HepG2 (cell line): Measurements from ENCODE around the gene PRPSAP1. TPM values are rescaled to one million over a fixed set of nuclear protein-coding genes. Genes with fewer than 3 reads are reported as not detected.

Source experiments
- ATAC-seq: fragments of 200-7000 bp; cut with Tn5 transposase; 3 replicates; pipeline ENCODE4 v1.9.1; 2020; ENCODE audit warnings: mild to moderate bottlenecking, moderate library complexity
- BruUV-seq: library from RNA; stranded (reverse); fragments of 400-500 nt; replicated peaks from 2 replicates; lab custom pipeline; 2021; lab: Mats Ljungman, UMichigan
- CTCF ChIA-PET: fragments of 300-600 bp; formaldehyde crosslinking; extraction: SDS; loops from one replicate; lab custom pipeline; 2021; ENCODE audit warnings: low total read pairs, inconsistent platforms, low intra/inter-chr PET ratio; lab: Yijun Ruan, JAX
- POLR2A ChIA-PET: fragments of 350-600 bp; sonication (Branson Sonifier 250); formaldehyde crosslinking; loops from one replicate; lab custom pipeline; 2020; ENCODE audit warnings: antibody characterized with exemption, inconsistent platforms; lab: Yijun Ruan, JAX
- DNase-seq: peaks from one replicate; pipeline ENCODE4 v3.0.0-alpha.2; 2015; ENCODE audit warnings: low spot score
- FAIRE-seq: peaks from 3 replicates; lab custom pipeline; 2011; peaks lifted over from hg19 to GRCh38; lab: Jason Lieb, UNC
- H2AFZ ChIP-seq: one replicate; pipeline ENCODE4 v1.6.1; 2011; ENCODE audit warnings: low read length, inconsistent platforms
- H3K27ac ChIP-seq: fragments of 300-600 bp; 3 replicates; pipeline ENCODE4 v1.8.0; 2011; ENCODE audit warnings: mixed run types, mild to moderate bottlenecking, mixed read lengths, low read length, inconsistent platforms; ENCODE audit not compliant: insufficient read depth; ENCODE audit errors: extremely low read length
- H3K27me3 ChIP-seq, 2 experiments: fragments of 200-600 bp in 1 of 2; 2 replicates in 1 of 2; 3 replicates in 1 of 2; pipeline versions ENCODE4 v1.6.0 to v1.8.0; 2011; ENCODE audit warnings: low read length in 2 of 2, mild to moderate bottlenecking in 2 of 2, moderate library complexity in 2 of 2, inconsistent platforms in 1 of 2; ENCODE audit not compliant: insufficient read depth in 2 of 2, control insufficient read depth in 1 of 2
- H3K36me3 ChIP-seq, 2 experiments: fragments of 200-600 bp in 1 of 2; replicated peaks in 1 of 2; 2 replicates in 1 of 2; 3 replicates in 1 of 2; pipeline versions ENCODE4 v1.5.1 to v1.8.0; 2011; ENCODE audit warnings: low read length in 2 of 2, inconsistent platforms in 1 of 2; ENCODE audit not compliant: insufficient read depth in 2 of 2, control insufficient read depth in 1 of 2
- H3K4me1 ChIP-seq: 2 replicates; pipeline ENCODE4 v1.5.1; 2012; ENCODE audit warnings: low read length, inconsistent platforms; ENCODE audit not compliant: insufficient read depth
- H3K4me2 ChIP-seq: 2 replicates; pipeline ENCODE4 v1.6.0; 2011; ENCODE audit warnings: low read depth, low read length, inconsistent platforms
- H3K4me3 ChIP-seq, 3 experiments: fragments of 200-600 bp in 1 of 3; sonication (generic), shearing (Covaris generic) in 1 of 3; replicated peaks in 1 of 3; 2 replicates each; pipeline ENCODE4 v1.5.1; 2011 to 2016; ENCODE audit warnings: low read length in 3 of 3, inconsistent platforms in 2 of 3, low read depth in 2 of 3, mild to moderate bottlenecking in 2 of 3, control low read depth in 1 of 3, mixed read lengths in 1 of 3; ENCODE audit not compliant: insufficient read depth in 1 of 3
- H3K79me2 ChIP-seq: one replicate; pipeline ENCODE4 v1.6.1; 2011; ENCODE audit warnings: low read length, inconsistent platforms; ENCODE audit not compliant: insufficient read depth
- H3K9ac ChIP-seq: 2 replicates; pipeline ENCODE4 v1.6.0; 2011; ENCODE audit warnings: mild to moderate bottlenecking, low read depth, low read length, inconsistent platforms; ENCODE audit not compliant: insufficient read depth
- H3K9me3 ChIP-seq: 2 replicates; pipeline ENCODE4 v1.5.1; 2012; ENCODE audit warnings: mild to moderate bottlenecking, low read length
- H4K20me1 ChIP-seq: 2 replicates; pipeline ENCODE4 v1.6.0; 2011; ENCODE audit warnings: inconsistent platforms, mild to moderate bottlenecking, low read length, moderate library complexity; ENCODE audit not compliant: insufficient read depth
- ATAD3A ChIP-seq: sonication (generic); formaldehyde crosslinking; IDR thresholded peaks from 2 replicates; pipeline ENCODE4 v1.4.0; 2020; ENCODE audit warnings: missing genetic modification reagents
- RARG ChIP-seq: sonication (generic); formaldehyde crosslinking; IDR thresholded peaks from 2 replicates; pipeline ENCODE4 v1.4.0; 2020; ENCODE audit warnings: low read depth, mild to moderate bottlenecking, missing genetic modification reagents
- RBFOX2 ChIP-seq: fragments of 200-400 bp; formaldehyde crosslinking; IDR thresholded peaks from 2 replicates; pipeline ENCODE4 v1.6.1; 2017; ENCODE audit warnings: low read depth, mild to moderate bottlenecking, low read length
- RBM22 ChIP-seq: fragments of 200-400 bp; formaldehyde crosslinking; optimal IDR thresholded peaks from 2 replicates; pipeline ENCODE3; 2017; ENCODE audit warnings: mild to moderate bottlenecking, low read length, moderate library complexity
- SSRP1 ChIP-seq: IDR thresholded peaks from 2 replicates; pipeline ENCODE4 v1.6.1; 2016; ENCODE audit warnings: control low read depth
- XBP1 ChIP-seq: sonication (generic); formaldehyde crosslinking; IDR thresholded peaks from 2 replicates; pipeline ENCODE4 v1.5.0; 2020; ENCODE audit warnings: missing genetic modification reagents
- ZNF121 ChIP-seq: sonication (generic); formaldehyde crosslinking; IDR thresholded peaks from 2 replicates; pipeline ENCODE4 v1.5.0; 2020; ENCODE audit warnings: mild to moderate bottlenecking, missing genetic modification reagents
- ZNF24 ChIP-seq: fragments of 450-650 bp; IDR thresholded peaks from 2 replicates; pipeline ENCODE4 v1.6.1; 2017; ENCODE audit warnings: antibody characterized with exemption, mild to moderate bottlenecking
- ZNF460 ChIP-seq: sonication (generic); formaldehyde crosslinking; IDR thresholded peaks from 2 replicates; pipeline ENCODE4 v1.5.1; 2020; ENCODE audit warnings: missing genetic modification reagents, mild to moderate bottlenecking, borderline replicate concordance
- ZNF546 ChIP-seq: sonication (generic); formaldehyde crosslinking; conservative IDR thresholded peaks from 2 replicates; pipeline ENCODE4 v1.8.1; 2023; ENCODE audit warnings: mild to moderate bottlenecking, missing genetic modification reagents
- ZNF556 ChIP-seq: sonication (generic); formaldehyde crosslinking; IDR thresholded peaks from 2 replicates; pipeline ENCODE4 v1.4.0; 2020; ENCODE audit warnings: mild to moderate bottlenecking, missing genetic modification reagents, borderline replicate concordance
- ZNF773 ChIP-seq: sonication (generic); formaldehyde crosslinking; IDR thresholded peaks from 2 replicates; pipeline ENCODE4 v1.4.0; 2020; ENCODE audit warnings: missing genetic modification reagents, borderline replicate concordance
- WGBS: methylation state at CpG from one replicate; pipeline ENCODE4 v1.1.6; 2017; ENCODE audit warnings: low lambda C conversion rate; 5-methylcytosine and 5-hydroxymethylcytosine counted together
- in situ Hi-C: cut with HindIII; loops from 2 replicates; pipeline ENCODE4 v1.10.0; 2017; ENCODE audit warnings: low pct_unique_long_range_greater_than_20kb; ENCODE audit not compliant: extremely low pct_ligation_motif_present
- intact Hi-C: fragments of 100-400 bp; cut with micrococcal nuclease; formaldehyde crosslinking; loops from one replicate; pipeline ENCODE4 v1.10.0; 2022; ENCODE audit not compliant: unreplicated experiment
- polyA plus RNA-seq, 8 experiments: library from polyadenylated mRNA; depleted of rRNA in 3 of 8; stranded (reverse) in 7 of 8; unstranded in 1 of 8; fragments of >200 nt; fragmentation: Illumina TruSeq in 4 of 8; extraction: Trizol in 4 of 8; gene quantifications; 2 replicates each; pipeline versions ENCODE4 v1.2.1 to v1.2.3, GENCODE V29; 2011 to 2016; ENCODE audit warnings: low read depth in 4 of 8, missing spikeins in 1 of 8, mixed read lengths in 1 of 8; ENCODE audit not compliant: insufficient read depth in 1 of 8
- total RNA-seq, 5 experiments: library from RNA; depleted of rRNA; stranded (reverse); fragments of >200 nt; fragmentation: Illumina TruSeq; extraction: Trizol; gene quantifications; 2 replicates each; pipeline ENCODE4 v1.2.3, GENCODE V29; 2016; ENCODE audit warnings: low read depth in 1 of 5
- TF ChIP-seq, protein P1 (sequence below): sonication (generic); formaldehyde crosslinking; IDR thresholded peaks from 2 replicates; pipeline ENCODE4 v1.5.0; 2020; ENCODE audit warnings: mild to moderate bottlenecking, low read depth, missing genetic modification reagents, borderline replicate concordance

The PRPSAP1 gene
- total and polyA plus RNA-seq, 2 of the 13 experiments (the other 11 are each of a cell fraction or from before 2014, with no cell fraction given), result 91.1 to 314 TPM

DNA sequence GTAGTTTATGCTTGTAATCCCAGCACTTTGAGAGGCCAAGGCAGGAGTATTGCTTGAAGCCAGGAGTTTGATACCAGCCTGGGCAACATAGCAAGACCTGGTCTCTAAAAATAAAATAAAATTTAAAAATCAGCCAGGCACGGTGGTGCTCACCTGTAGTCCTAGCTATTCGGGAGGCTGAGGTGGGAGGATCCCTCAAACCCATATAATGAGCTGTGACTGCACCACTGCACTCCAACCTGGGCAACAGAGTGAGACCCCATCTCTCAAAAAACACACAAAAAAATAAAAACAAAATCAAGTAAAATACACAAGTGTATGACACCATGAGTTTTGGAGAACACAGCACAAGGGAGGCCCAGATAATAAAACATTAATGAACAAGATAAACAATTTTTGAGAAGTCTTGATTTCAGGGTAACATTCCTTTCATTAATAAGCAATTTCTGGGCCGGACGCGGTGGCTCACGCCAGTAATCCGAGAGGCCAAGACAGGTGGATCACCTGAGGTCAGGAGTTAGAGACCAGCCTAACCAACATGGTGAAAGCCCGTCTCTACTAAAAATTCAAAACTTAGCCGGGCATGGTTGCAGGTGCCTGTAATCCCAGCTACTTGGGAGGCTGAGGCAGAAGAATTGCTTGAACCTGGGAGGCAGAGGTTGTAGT lies 17.9 kb downstream of the PRPSAP1 start:
- ATAC-seq, result no peak
- 98% methylated on average over 9 of the region's 9 CpGs for WGBS

DNA sequence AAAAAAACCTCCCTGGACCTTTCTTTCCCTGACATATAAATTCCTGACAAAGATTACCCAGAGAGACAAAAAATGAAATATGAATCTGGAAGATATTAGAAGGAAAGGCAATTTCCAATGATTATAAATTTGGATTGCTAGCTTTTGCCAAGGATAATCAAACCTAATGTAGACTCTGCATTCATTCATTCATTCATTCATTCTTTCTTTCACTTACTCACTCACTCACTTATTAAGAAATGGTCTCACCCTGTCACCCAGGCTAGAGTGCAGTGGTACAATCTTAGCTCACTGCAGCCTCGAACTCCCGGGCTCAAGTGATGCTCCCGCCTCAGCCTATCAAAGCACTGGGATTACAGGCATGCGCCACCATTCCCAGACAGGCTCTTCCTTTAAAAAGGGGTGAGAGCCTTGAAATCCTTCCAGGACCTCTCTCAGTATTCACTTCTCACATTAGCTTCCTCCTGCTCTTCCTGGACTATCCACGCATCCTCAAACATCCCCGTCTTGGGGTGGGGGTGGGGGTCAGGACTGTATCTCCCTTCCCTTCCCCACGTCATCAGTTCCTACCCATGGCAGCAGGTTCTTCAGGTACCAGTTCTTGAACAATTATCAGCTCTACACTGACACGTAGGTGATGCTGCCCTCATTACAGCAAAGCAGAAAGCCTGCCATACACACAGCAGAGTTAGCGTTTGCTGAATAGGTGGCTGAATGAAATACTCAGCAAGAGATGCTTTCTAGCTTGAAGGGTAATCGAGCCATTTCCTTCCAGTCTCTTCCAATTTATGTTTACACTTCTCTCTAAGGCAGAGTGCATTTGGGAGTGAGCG lies 19.8 kb downstream of the PRPSAP1 start:
- CTCF ChIA-PET, result no interaction called here
- Histone ChIP-seq H3K79me2 (peaks cover 63% of the 10 kb centered on the region), H3K9me3 (no peaks in the 10 kb centered on the region), H3K4me2 (no peak overlapping the region), H3K4me1 (no peaks in the 10 kb centered on the region), H3K27ac (no peak overlapping the region), H3K27me3 (no peaks in the 10 kb centered on the region), H3K9ac (no peak overlapping the region), H4K20me1 (peaks cover 28% of the 10 kb centered on the region), H2AFZ (no peak overlapping the region), H3K4me3 (no peak overlapping the region), H3K36me3 (peaks cover 33 to 72% of the 10 kb centered on the region in 2 experiments)
- ATAC-seq (no peak), DNase-seq (no peak), FAIRE-seq (no peak)
- intact Hi-C loops, result no loop called here
- TF ChIP-seq RBM22 (peak; percentile 35), ZNF546 (CRISPR knock-in tag) (no peak), ZNF556 (CRISPR knock-in tag) (no peak), ZNF24 (peak; percentile 88), SSRP1 (0 out of 2 replicates have a peak, but pooled peaks have one; percentile 15), RARG (CRISPR knock-in tag) (no peak), RBFOX2 (0 out of 2 replicates have a peak, but pooled peaks have one; percentile 17), ZNF773 (CRISPR knock-in tag) (no peak), ATAD3A (CRISPR knock-in tag) (no peak)
- TF ChIP-seq, protein P1, sequence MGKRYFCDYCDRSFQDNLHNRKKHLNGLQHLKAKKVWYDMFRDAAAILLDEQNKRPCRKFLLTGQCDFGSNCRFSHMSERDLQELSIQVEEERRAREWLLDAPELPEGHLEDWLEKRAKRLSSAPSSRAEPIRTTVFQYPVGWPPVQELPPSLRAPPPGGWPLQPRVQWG (CRISPR knock-in tag), result no peak
- BruUV-seq, result no TSS peak
- WGBS, result 89% methylated on average over 11 of the region's 11 CpGs
- in situ Hi-C loops, result no loop called here
- POLR2A ChIA-PET, result interaction anchor here (1.0 to 2.1 kb wide), 3 partner anchors 11 to 42 kb away, joined by 3 to 4 read pairs (median 4); no protein-coding TSS in a partner anchor

More for the DNA sequence above, 17.9 kb downstream of the PRPSAP1 start:
- no peak overlapping the region for H3K4me2 ChIP-seq
- H3K9ac ChIP-seq, result no peak overlapping the region
- H3K4me1 ChIP-seq, result no peaks in the 10 kb centered on the region
- no peaks in the 10 kb centered on the region for H3K27me3 ChIP-seq
- peaks cover 29% of the 10 kb centered on the region for H4K20me1 ChIP-seq
- no peak for FAIRE-seq
- peaks cover 23 to 70% of the 10 kb centered on the region in 2 experiments for H3K36me3 ChIP-seq
- CTCF ChIA-PET, result no interaction called here
- no peak overlapping the region for H3K4me3 ChIP-seq
- H3K27ac ChIP-seq, result no peak overlapping the region
- intact Hi-C loops, result no loop called here
- H3K79me2 ChIP-seq, result peaks cover 79% of the 10 kb centered on the region
- no peak for DNase-seq
- POLR2A ChIA-PET, result interaction anchor here (0.7 to 2.1 kb wide), 4 partner anchors 9 to 572 kb away, joined by 3 to 5 read pairs (median 4); partner anchors contain the start of gene SPHK1
- in situ Hi-C loops, result no loop called here
- TF ChIP-seq ZNF460 (0 out of 2 replicates have a peak, but pooled peaks have one; percentile 36), ZNF121 (CRISPR knock-in tag) (peak; percentile 75), XBP1 (CRISPR knock-in tag) (no peak)
- BruUV-seq, result no TSS peak
- H3K9me3 ChIP-seq, result no peaks in the 10 kb centered on the region
- no peak overlapping the region for H2AFZ ChIP-seq
